Mesothelial cell of epicardium (in vitro differentiated cells): ENCODE data around the gene OR6N2. TPM values are rescaled to one million over a fixed set of nuclear protein-coding genes. Genes with fewer than 3 reads are reported as not detected.

Experiments
- DNase-seq, 2 experiments: peaks; one replicate each; pipeline ENCODE4 v3.0.0; 2021; ENCODE audit warnings: low spot score in 2 of 2; ENCODE audit not compliant: unreplicated experiment in 2 of 2
- H3K27ac Mint-ChIP-seq: 2 replicates; pipeline ENCODE4 v1.8.0; 2021; ENCODE audit warnings: mixed read lengths
- H3K27me3 Mint-ChIP-seq: 2 replicates; pipeline ENCODE4 v1.8.0; 2021; ENCODE audit warnings: low read depth, mixed read lengths
- H3K36me3 Mint-ChIP-seq: 2 replicates; pipeline ENCODE4 v1.8.0; 2021; ENCODE audit warnings: mixed read lengths
- H3K4me1 Mint-ChIP-seq: 2 replicates; pipeline ENCODE4 v1.8.0; 2021; ENCODE audit warnings: mixed read lengths
- H3K4me3 Mint-ChIP-seq: 2 replicates; pipeline ENCODE4 v1.8.0; 2021; ENCODE audit warnings: mild to moderate bottlenecking, moderate library complexity, mixed read lengths
- H3K9me3 Mint-ChIP-seq: 2 replicates; pipeline ENCODE4 v1.8.0; 2021; ENCODE audit warnings: mixed read lengths
- CTCF ChIP-seq: fragments of 200-600 bp; sonication (generic); IDR thresholded peaks from one replicate; pipeline ENCODE4 v1.5.0; 2021; ENCODE audit warnings: antibody characterized with exemption; ENCODE audit not compliant: unreplicated experiment
- total RNA-seq: library from RNA; stranded (reverse); gene quantifications from 3 replicates; pipeline ENCODE4 v1.2.1, GENCODE V29; 2021

Gene OR6N2
- total RNA-seq, 1 donor from 2014 or later, result not detected

GRCh38 chr1:158752155-158752712 is 28.8 kb downstream of the OR6N2 start:
- Mint-ChIP-seq H3K36me3 (no peaks in the 10 kb centered on the region), H3K9me3 (peaks cover 6% of the 10 kb centered on the region), H3K4me3 (no peak overlapping the region), H3K4me1 (peaks cover 17% of the 10 kb centered on the region), H3K27ac (no peak overlapping the region), H3K27me3 (no peaks in the 10 kb centered on the region)
- TF ChIP-seq CTCF, result no peak
- no peak for DNase-seq

GRCh38 chr1:158735848-158736247 is 45.2 kb downstream of the OR6N2 start:
- no peak overlapping the region for H3K4me3 Mint-ChIP-seq
- peaks cover 1% of the 10 kb centered on the region for H3K27me3 Mint-ChIP-seq
- H3K27ac Mint-ChIP-seq, result no peak overlapping the region
- H3K4me1 Mint-ChIP-seq, result peaks cover 19% of the 10 kb centered on the region
- H3K36me3 Mint-ChIP-seq, result no peaks in the 10 kb centered on the region
- no peak for DNase-seq
- H3K9me3 Mint-ChIP-seq, result peaks cover 7% of the 10 kb centered on the region
- no peak for TF ChIP-seq CTCF

- no peaks in the 10 kb centered on the region for H3K36me3 Mint-ChIP-seq
- no peak for TF ChIP-seq CTCF
- H3K9me3 Mint-ChIP-seq, result no peaks in the 10 kb centered on the region
- H3K4me3 Mint-ChIP-seq, result no peak overlapping the region
- peaks cover 1% of the 10 kb centered on the region for H3K27me3 Mint-ChIP-seq
- no peak overlapping the region for H3K27ac Mint-ChIP-seq
- peaks cover 12% of the 10 kb centered on the region for H3K4me1 Mint-ChIP-seq
- no peak for DNase-seq
Observed at GRCh38 chr1:158732524-158732923, 48.5 kb downstream of the OR6N2 start.

- Mint-ChIP-seq H3K27ac (no peak overlapping the region), H3K36me3 (no peaks in the 10 kb centered on the region), H3K4me1 (peaks cover 12% of the 10 kb centered on the region), H3K9me3 (no peaks in the 10 kb centered on the region), H3K4me3 (no peak overlapping the region), H3K27me3 (peaks cover 1% of the 10 kb centered on the region)
- no peak for TF ChIP-seq CTCF
- DNase-seq, result no peak
Observed at GRCh38 chr1:158731707-158732106, 49.3 kb downstream of the OR6N2 start.

GRCh38 chr1:158730453-158730852 is 50.6 kb downstream of the OR6N2 start:
- Mint-ChIP-seq H3K9me3 (no peaks in the 10 kb centered on the region), H3K4me3 (no peak overlapping the region), H3K4me1 (peaks cover 8% of the 10 kb centered on the region), H3K36me3 (no peaks in the 10 kb centered on the region), H3K27ac (no peak overlapping the region), H3K27me3 (peaks cover 3% of the 10 kb centered on the region)
- TF ChIP-seq CTCF, result no peak
- DNase-seq, result no peak
